ENCODE results near the gene PSMA4.

GRCh38 chr15:78597583-78597982, 57.3 kb downstream of the PSMA4 start:
- TF ChIP-seq REST (IDR thresholded peaks at IDR 0.05; ENCODE audit: insufficient read depth in 1 of 2, low read depth in 2 of 2, low read length in 2 of 2) (no peak), POLR2AphosphoS5 (IDR thresholded peaks at IDR 0.05; ENCODE audit: low read depth, low read length) (no peak), TAF1 (IDR thresholded peaks at IDR 0.05; ENCODE audit: borderline replicate concordance, insufficient read depth, low read length) (no peak), SIN3A (IDR thresholded peaks at IDR 0.05; ENCODE audit: borderline replicate concordance, insufficient read depth, low read length) (no peak), FOXP2 (optimal IDR thresholded peaks at IDR 0.05; ENCODE audit: borderline replicate concordance, extremely low read depth, extremely low read length, insufficient read depth) (no peak)
